Activated T-helper 2 cell treated with anti-CD3 and anti-CD28 coated beads, Interferon-gamma antibody, Interleukin-2, Interleukin-4, amounts not matched to agents 10 μg/mL and 5 μg/mL and 100 μg/mL, durations not matched to agents 14 hours and 24 hours and 36 hours (primary cell): ENCODE measurements around the gene STK39. TPM values are rescaled to one million over a fixed set of nuclear protein-coding genes. Genes with fewer than 3 reads are reported as not detected.

Experiments
- DNase-seq: peaks from one replicate; pipeline ENCODE4 v3.0.0; 2021; ENCODE audit warnings: low spot score
- H3K27ac Mint-ChIP-seq: one replicate; pipeline ENCODE4 v1.8.0; 2021; ENCODE audit warnings: mixed read lengths
- H3K27me3 Mint-ChIP-seq: one replicate; pipeline ENCODE4 v1.8.0; 2021; ENCODE audit warnings: low read depth, mixed read lengths
- H3K36me3 Mint-ChIP-seq: one replicate; pipeline ENCODE4 v1.8.0; 2021; ENCODE audit warnings: low read depth, mixed read lengths
- H3K4me1 Mint-ChIP-seq: one replicate; pipeline ENCODE4 v1.8.0; 2021; ENCODE audit warnings: low read depth, mixed read lengths
- H3K4me3 Mint-ChIP-seq: one replicate; pipeline ENCODE4 v1.8.0; 2021; ENCODE audit warnings: low read depth, mild to moderate bottlenecking, moderate library complexity, mixed read lengths
- H3K9me3 Mint-ChIP-seq: one replicate; pipeline ENCODE4 v1.8.0; 2021; ENCODE audit warnings: mixed read lengths
- intact Hi-C: fragments of 100-400 bp; cut with micrococcal nuclease; formaldehyde crosslinking; loops from one replicate; pipeline ENCODE4 v1.15.1; 2023
- total RNA-seq: library from RNA; stranded (reverse); gene quantifications from 2 replicates; pipeline ENCODE4 v1.2.3, GENCODE V29; 2022

The STK39 gene
- total RNA-seq, 1 donor from 2014 or later, result 46.3 TPM

GRCh38 chr2:168212866-168213265 is 34.5 kb downstream of the STK39 start:
- DNase-seq, result no peak
- Mint-ChIP-seq H3K27ac (peak overlapping the region; percentile 96), H3K4me3 (peak overlapping the region; percentile 13), H3K9me3 (peaks cover 4% of the 10 kb centered on the region), H3K4me1 (peaks cover 53% of the 10 kb centered on the region), H3K27me3 (no peaks in the 10 kb centered on the region), H3K36me3 (peaks cover 17% of the 10 kb centered on the region)
- intact Hi-C loops, result no loop called here

- intact Hi-C loops, result no loop called here
- no peaks in the 10 kb centered on the region for H3K27me3 Mint-ChIP-seq
- DNase-seq, result no peak
- H3K9me3 Mint-ChIP-seq, result peaks cover 4% of the 10 kb centered on the region
- peak overlapping the region; percentile 73 for H3K4me3 Mint-ChIP-seq
- peaks cover 59% of the 10 kb centered on the region for H3K4me1 Mint-ChIP-seq
- peak overlapping the region; percentile 96 for H3K27ac Mint-ChIP-seq
- H3K36me3 Mint-ChIP-seq, result peaks cover 19% of the 10 kb centered on the region
Observed at GRCh38 chr2:168212167-168212566, 35.2 kb downstream of the STK39 start.

GRCh38 chr2:168211664-168212163 is 35.7 kb downstream of the STK39 start:
- Mint-ChIP-seq H3K27me3 (no peaks in the 10 kb centered on the region), H3K27ac (peak overlapping the region; percentile 96), H3K9me3 (peaks cover 4% of the 10 kb centered on the region), H3K4me1 (peaks cover 62% of the 10 kb centered on the region), H3K36me3 (peaks cover 23% of the 10 kb centered on the region), H3K4me3 (peak overlapping the region; percentile 73)
- DNase-seq, result no peak
- intact Hi-C loops, result loop anchor here (1.0 to 2.0 kb wide), 7 partner anchors 16 to 279 kb away; partner anchors contain the start of gene STK39

- H3K4me1 Mint-ChIP-seq, result peaks cover 64% of the 10 kb centered on the region
- no peak for DNase-seq
- intact Hi-C loops, result loop anchor here (1.0 to 2.0 kb wide), 7 partner anchors 16 to 279 kb away; partner anchors contain the start of gene STK39
- H3K27me3 Mint-ChIP-seq, result no peaks in the 10 kb centered on the region
- H3K27ac Mint-ChIP-seq, result peak overlapping the region; percentile 96
- peaks cover 26% of the 10 kb centered on the region for H3K36me3 Mint-ChIP-seq
- peak overlapping the region; percentile 24 for H3K4me3 Mint-ChIP-seq
- peaks cover 4% of the 10 kb centered on the region for H3K9me3 Mint-ChIP-seq
Observed at GRCh38 chr2:168210895-168211570, 36.4 kb downstream of the STK39 start.

- peaks cover 58% of the 10 kb centered on the region for H3K4me1 Mint-ChIP-seq
- no peaks in the 10 kb centered on the region for H3K27me3 Mint-ChIP-seq
- intact Hi-C loops, result loop anchor here (2.0 kb wide), 1 partner anchor 74 kb away; no protein-coding TSS in a partner anchor
- DNase-seq, result no peak
- H3K4me3 Mint-ChIP-seq, result peak overlapping the region; percentile 24
- H3K36me3 Mint-ChIP-seq, result peaks cover 23% of the 10 kb centered on the region
- H3K9me3 Mint-ChIP-seq, result peaks cover 4% of the 10 kb centered on the region
- H3K27ac Mint-ChIP-seq, result peak overlapping the region; percentile 58
Observed at GRCh38 chr2:168210216-168210894, 37.0 kb downstream of the STK39 start.

- peaks cover 4% of the 10 kb centered on the region for H3K9me3 Mint-ChIP-seq
- intact Hi-C loops, result loop anchor here (2.0 kb wide), 1 partner anchor 34 kb away; no protein-coding TSS in a partner anchor
- peaks cover 33% of the 10 kb centered on the region for H3K36me3 Mint-ChIP-seq
- peaks cover 61% of the 10 kb centered on the region for H3K4me1 Mint-ChIP-seq
- DNase-seq, result no peak
- H3K27ac Mint-ChIP-seq, result peak overlapping the region; percentile 35
- no peak overlapping the region for H3K4me3 Mint-ChIP-seq
- H3K27me3 Mint-ChIP-seq, result no peaks in the 10 kb centered on the region
Observed at GRCh38 chr2:168208652-168209051, 38.7 kb downstream of the STK39 start.

- no peak for DNase-seq
- intact Hi-C loops, result loop anchor here (2.0 kb wide), 1 partner anchor 33 kb away; no protein-coding TSS in a partner anchor
- peaks cover 39% of the 10 kb centered on the region for H3K36me3 Mint-ChIP-seq
- H3K27ac Mint-ChIP-seq, result peak overlapping the region; percentile 53
- H3K4me3 Mint-ChIP-seq, result no peak overlapping the region
- peaks cover 61% of the 10 kb centered on the region for H3K4me1 Mint-ChIP-seq
- no peaks in the 10 kb centered on the region for H3K27me3 Mint-ChIP-seq
- H3K9me3 Mint-ChIP-seq, result peaks cover 4% of the 10 kb centered on the region
Observed at GRCh38 chr2:168207851-168208250, 39.5 kb downstream of the STK39 start.

GRCh38 chr2:168203762-168204693 is 43.4 kb downstream of the STK39 start:
- Mint-ChIP-seq H3K9me3 (no peaks in the 10 kb centered on the region), H3K27me3 (no peaks in the 10 kb centered on the region), H3K4me3 (no peak overlapping the region), H3K27ac (no peak overlapping the region), H3K4me1 (peaks cover 54% of the 10 kb centered on the region), H3K36me3 (peaks cover 41% of the 10 kb centered on the region)
- DNase-seq, result no peak
- intact Hi-C loops, result no loop called here

- Mint-ChIP-seq H3K4me3 (no peak overlapping the region), H3K36me3 (peaks cover 39% of the 10 kb centered on the region), H3K4me1 (peaks cover 48% of the 10 kb centered on the region), H3K9me3 (no peaks in the 10 kb centered on the region), H3K27ac (no peak overlapping the region), H3K27me3 (no peaks in the 10 kb centered on the region)
- no peak for DNase-seq
- intact Hi-C loops, result no loop called here
Observed at GRCh38 chr2:168201584-168202116, 45.7 kb downstream of the STK39 start.

GRCh38 chr2:168200930-168201583 is 46.3 kb downstream of the STK39 start:
- Mint-ChIP-seq H3K4me3 (no peak overlapping the region), H3K4me1 (peaks cover 52% of the 10 kb centered on the region), H3K36me3 (peaks cover 37% of the 10 kb centered on the region), H3K9me3 (no peaks in the 10 kb centered on the region), H3K27me3 (no peaks in the 10 kb centered on the region), H3K27ac (no peak overlapping the region)
- intact Hi-C loops, result no loop called here
- DNase-seq, result no peak

GRCh38 chr2:168198476-168199207 is 48.8 kb downstream of the STK39 start:
- H3K27me3 Mint-ChIP-seq, result no peaks in the 10 kb centered on the region
- DNase-seq, result no peak
- intact Hi-C loops, result no loop called here
- no peak overlapping the region for H3K27ac Mint-ChIP-seq
- H3K9me3 Mint-ChIP-seq, result no peaks in the 10 kb centered on the region
- no peak overlapping the region for H3K4me3 Mint-ChIP-seq
- peaks cover 64% of the 10 kb centered on the region for H3K4me1 Mint-ChIP-seq
- peaks cover 23% of the 10 kb centered on the region for H3K36me3 Mint-ChIP-seq
